ENCODE data around the gene UROS. TPM values are rescaled to one million over a fixed set of nuclear protein-coding genes. Genes with fewer than 3 reads are reported as not detected.

UROS gene
- total RNA-seq, 6 experiments from 2014 or later = 84.9 to 102 (median 91.4) TPM

GRCh38 chr10:125770844-125771243 lies 52.2 kb downstream of the UROS start:
- DNase-seq = no peak
- no peak overlapping the region for H3K27ac Mint-ChIP-seq
- no peaks in the 10 kb centered on the region for H3K4me1 Mint-ChIP-seq (ENCODE audit: low read depth)
- H3K9me3 Mint-ChIP-seq = peaks cover 4% of the 10 kb centered on the region; the same call in 1 of the 2 replicates
- H3K27me3 Mint-ChIP-seq (ENCODE audit: insufficient read depth) = peaks cover 2% of the 10 kb centered on the region; the same call in 1 of the 2 replicates
- no peak overlapping the region for H3K4me3 Mint-ChIP-seq
- no peak for TF ChIP-seq CTCF (IDR thresholded peaks at IDR 0.05)
- H3K36me3 Mint-ChIP-seq (ENCODE audit: low read depth) = peaks cover 14% of the 10 kb centered on the region; the same call in 1 of the 2 replicates

GRCh38 chr10:125769175-125769574 lies 53.9 kb downstream of the UROS start:
- no peak for TF ChIP-seq CTCF (IDR thresholded peaks at IDR 0.05)
- Mint-ChIP-seq H3K9me3 (peaks cover under 1% of the 10 kb centered on the region; the same call in 1 of the 2 replicates), H3K4me1 (ENCODE audit: low read depth) (no peaks in the 10 kb centered on the region), H3K27me3 (ENCODE audit: insufficient read depth) (no peaks in the 10 kb centered on the region), H3K36me3 (ENCODE audit: low read depth) (peaks cover 24% of the 10 kb centered on the region), H3K27ac (no peak overlapping the region), H3K4me3 (no peak overlapping the region)
- no peak for DNase-seq

GRCh38 chr10:125768219-125768855 lies 54.7 kb downstream of the UROS start:
- no peak overlapping the region for H3K4me3 Mint-ChIP-seq
- H3K27me3 Mint-ChIP-seq (ENCODE audit: insufficient read depth) = no peaks in the 10 kb centered on the region
- H3K4me1 Mint-ChIP-seq (ENCODE audit: low read depth) = no peaks in the 10 kb centered on the region
- peaks cover 26% of the 10 kb centered on the region for H3K36me3 Mint-ChIP-seq (ENCODE audit: low read depth)
- TF ChIP-seq CTCF (IDR thresholded peaks at IDR 0.05) = no peak
- peak; percentile 13 for DNase-seq
- H3K27ac Mint-ChIP-seq = no peak overlapping the region
- H3K9me3 Mint-ChIP-seq = no peaks in the 10 kb centered on the region

- peaks cover 28% of the 10 kb centered on the region for H3K36me3 Mint-ChIP-seq (ENCODE audit: low read depth)
- DNase-seq = no peak
- H3K4me1 Mint-ChIP-seq (ENCODE audit: low read depth) = no peaks in the 10 kb centered on the region
- H3K27me3 Mint-ChIP-seq (ENCODE audit: insufficient read depth) = no peaks in the 10 kb centered on the region; the same call in 1 of the 2 replicates
- H3K9me3 Mint-ChIP-seq = no peaks in the 10 kb centered on the region
- no peak for TF ChIP-seq CTCF (IDR thresholded peaks at IDR 0.05)
- H3K4me3 Mint-ChIP-seq = no peak overlapping the region
- H3K27ac Mint-ChIP-seq = no peak overlapping the region
Observed at GRCh38 chr10:125766511-125766910, 56.5 kb downstream of the UROS start.

GRCh38 chr10:125765835-125766234 lies 57.2 kb downstream of the UROS start:
- no peak for DNase-seq
- no peak for TF ChIP-seq CTCF (IDR thresholded peaks at IDR 0.05)
- Mint-ChIP-seq H3K9me3 (no peaks in the 10 kb centered on the region), H3K36me3 (ENCODE audit: low read depth) (peaks cover 32% of the 10 kb centered on the region), H3K4me1 (ENCODE audit: low read depth) (no peaks in the 10 kb centered on the region), H3K4me3 (no peak overlapping the region), H3K27ac (no peak overlapping the region), H3K27me3 (ENCODE audit: insufficient read depth) (no peaks in the 10 kb centered on the region; the same call in 1 of the 2 replicates)
